ENCODE measurements around the gene CNTRL. TPM values are rescaled to one million over a fixed set of nuclear protein-coding genes. Genes with fewer than 3 reads are reported as not detected.
"Not testable (repeated sequence)": the region's sequence is repeated elsewhere in the genome, so short reads cannot be mapped to it uniquely, and the experiment has no call there.

The CNTRL gene, protein sequence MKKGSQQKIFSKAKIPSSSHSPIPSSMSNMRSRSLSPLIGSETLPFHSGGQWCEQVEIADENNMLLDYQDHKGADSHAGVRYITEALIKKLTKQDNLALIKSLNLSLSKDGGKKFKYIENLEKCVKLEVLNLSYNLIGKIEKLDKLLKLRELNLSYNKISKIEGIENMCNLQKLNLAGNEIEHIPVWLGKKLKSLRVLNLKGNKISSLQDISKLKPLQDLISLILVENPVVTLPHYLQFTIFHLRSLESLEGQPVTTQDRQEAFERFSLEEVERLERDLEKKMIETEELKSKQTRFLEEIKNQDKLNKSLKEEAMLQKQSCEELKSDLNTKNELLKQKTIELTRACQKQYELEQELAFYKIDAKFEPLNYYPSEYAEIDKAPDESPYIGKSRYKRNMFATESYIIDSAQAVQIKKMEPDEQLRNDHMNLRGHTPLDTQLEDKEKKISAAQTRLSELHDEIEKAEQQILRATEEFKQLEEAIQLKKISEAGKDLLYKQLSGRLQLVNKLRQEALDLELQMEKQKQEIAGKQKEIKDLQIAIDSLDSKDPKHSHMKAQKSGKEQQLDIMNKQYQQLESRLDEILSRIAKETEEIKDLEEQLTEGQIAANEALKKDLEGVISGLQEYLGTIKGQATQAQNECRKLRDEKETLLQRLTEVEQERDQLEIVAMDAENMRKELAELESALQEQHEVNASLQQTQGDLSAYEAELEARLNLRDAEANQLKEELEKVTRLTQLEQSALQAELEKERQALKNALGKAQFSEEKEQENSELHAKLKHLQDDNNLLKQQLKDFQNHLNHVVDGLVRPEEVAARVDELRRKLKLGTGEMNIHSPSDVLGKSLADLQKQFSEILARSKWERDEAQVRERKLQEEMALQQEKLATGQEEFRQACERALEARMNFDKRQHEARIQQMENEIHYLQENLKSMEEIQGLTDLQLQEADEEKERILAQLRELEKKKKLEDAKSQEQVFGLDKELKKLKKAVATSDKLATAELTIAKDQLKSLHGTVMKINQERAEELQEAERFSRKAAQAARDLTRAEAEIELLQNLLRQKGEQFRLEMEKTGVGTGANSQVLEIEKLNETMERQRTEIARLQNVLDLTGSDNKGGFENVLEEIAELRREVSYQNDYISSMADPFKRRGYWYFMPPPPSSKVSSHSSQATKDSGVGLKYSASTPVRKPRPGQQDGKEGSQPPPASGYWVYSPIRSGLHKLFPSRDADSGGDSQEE (N-terminal part only)
- 8.5 TPM for total RNA-seq

DNA sequence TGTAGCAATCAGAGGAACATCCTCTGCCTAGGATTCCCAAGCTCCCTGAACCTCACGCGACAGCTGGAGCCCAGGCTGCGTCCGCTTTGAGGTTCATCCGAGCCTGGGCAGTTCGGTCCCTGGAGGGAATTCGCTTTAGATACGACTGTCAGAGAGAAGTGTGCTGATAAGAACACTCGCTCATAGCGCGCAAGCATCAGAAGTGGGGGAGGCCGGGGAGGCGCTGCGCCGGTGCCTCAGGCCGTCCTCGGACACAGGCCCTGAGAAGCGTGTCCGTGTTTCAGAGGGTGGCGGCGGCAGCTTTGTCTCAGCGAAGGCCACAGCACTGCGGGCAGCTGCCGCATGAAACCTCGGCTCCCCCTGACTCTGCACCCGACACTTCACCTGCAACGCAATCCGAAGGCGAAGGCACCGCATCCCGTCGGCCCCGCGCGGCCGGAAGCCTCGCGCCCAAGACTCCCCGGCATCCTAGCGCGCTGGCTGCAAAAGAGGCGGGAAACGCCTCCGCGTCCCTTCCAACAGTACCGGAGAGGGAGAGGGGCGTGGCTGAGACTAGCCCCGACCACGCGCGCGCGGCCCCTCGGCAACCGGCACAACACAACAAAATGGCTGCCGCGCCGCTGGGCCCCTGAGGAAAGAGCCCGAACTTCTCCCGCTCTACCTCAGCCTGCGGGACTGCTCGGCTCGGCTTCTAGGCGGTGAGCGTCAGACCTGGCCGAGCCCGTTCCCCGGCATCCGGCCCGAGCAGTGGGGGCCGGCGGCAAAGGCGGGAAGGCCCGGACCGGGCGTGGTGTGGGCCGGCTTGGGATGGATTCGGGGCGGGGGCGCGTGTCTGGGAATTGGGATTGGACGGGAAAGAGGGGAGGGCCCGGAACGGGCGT, at the start of gene CNTRL:
CNTRL (plus strand) TSS at position 586 of the 881 bp plus-strand sequence. CDS start 13,372 bp downstream, outside the sequence.
- no peak for TF ChIP-seq CTCF (IDR thresholded peaks at IDR 0.05)
- peak within 1 kb of the TSS; percentile 77 for H3K4me3 ChIP-seq
- no peaks in the 10 kb centered on the region for H3K9me3 ChIP-seq
- peak within 1 kb of the TSS; percentile 94 to 98 for H3K27ac ChIP-seq
- intact Hi-C loops (cut with DNase I) = loop anchor here (2.0 to 10.0 kb wide), 4 partner anchors 46 to 232 kb away; partner anchors contain the start of gene PSMD5
- H3K27me3 ChIP-seq = no peaks in the 10 kb centered on the region
- peak; percentile 81 to 96 for DNase-seq (ENCODE audit: low spot score in 2 of 2)
- H3K4me1 ChIP-seq = peaks cover 0 to 18% of the 10 kb centered on the region in 2 donors
- H3K36me3 ChIP-seq = no peaks in the 10 kb centered on the region

- DNase-seq (ENCODE audit: low spot score in 2 of 2) = no peak
- intact Hi-C loops (cut with DNase I) = no loop called here
Measured at GRCh38 chr9:121026260-121026691, 48.5 kb upstream of the CNTRL start.

GRCh38 chr9:121026768-121027167, 48.0 kb upstream of the CNTRL start:
- no peak overlapping the region for H3K27ac ChIP-seq

More at GRCh38 chr9:121026260-121026691, 48.5 kb upstream of the CNTRL start:
- H3K4me1 ChIP-seq = no peaks in the 10 kb centered on the region
- H3K9me3 ChIP-seq = no peaks in the 10 kb centered on the region
- H3K27me3 ChIP-seq = no peaks in the 10 kb centered on the region
- H3K4me3 ChIP-seq = no peak overlapping the region
- peaks cover 0 to 7% of the 10 kb centered on the region in 2 donors for H3K36me3 ChIP-seq
- TF ChIP-seq CTCF (IDR thresholded peaks at IDR 0.05) = no peak
- no peak overlapping the region for H3K27ac ChIP-seq

GRCh38 chr9:121028285-121028684, 46.5 kb upstream of the CNTRL start:
- DNase-seq (ENCODE audit: low spot score in 2 of 2); H3K36me3 ChIP-seq; H3K9me3 ChIP-seq; H3K27me3 ChIP-seq; H3K4me1 ChIP-seq; H3K27ac ChIP-seq; intact Hi-C loops (cut with DNase I); H3K4me3 ChIP-seq: not testable (repeated sequence)

More at GRCh38 chr9:121026768-121027167, 48.0 kb upstream of the CNTRL start:
- TF ChIP-seq CTCF (IDR thresholded peaks at IDR 0.05) = no peak
- H3K9me3 ChIP-seq = no peaks in the 10 kb centered on the region
- intact Hi-C loops (cut with DNase I) = no loop called here
- no peaks in the 10 kb centered on the region for H3K4me1 ChIP-seq
- no peaks in the 10 kb centered on the region for H3K27me3 ChIP-seq
- H3K36me3 ChIP-seq = peaks cover 2 to 7% of the 10 kb centered on the region in 2 donors
- no peak overlapping the region for H3K4me3 ChIP-seq
- no peak for DNase-seq (ENCODE audit: low spot score in 2 of 2)

DNA sequence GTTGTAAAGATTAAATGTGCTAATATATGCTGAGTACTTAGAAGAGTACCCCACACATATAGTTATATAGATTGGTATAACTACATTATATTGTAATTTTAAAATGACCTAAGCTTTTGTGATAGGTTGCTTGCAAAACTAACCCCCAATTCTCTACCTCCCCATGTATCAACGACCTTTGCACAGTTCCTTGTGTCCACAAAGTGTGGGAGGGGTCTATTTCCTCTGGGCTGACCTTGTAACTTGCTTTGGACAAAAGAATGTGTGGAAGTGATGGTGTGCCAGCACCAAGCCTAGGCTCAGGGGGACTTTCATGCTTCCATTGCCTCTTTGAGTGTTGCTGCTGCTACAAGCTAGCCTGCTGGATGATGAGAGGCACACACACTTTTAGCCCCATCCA, 45.3 kb upstream of the CNTRL start:
- Histone ChIP-seq H3K9me3 (no peaks in the 10 kb centered on the region), H3K27ac (no peak overlapping the region), H3K4me3 (no peak overlapping the region), H3K27me3 (no peaks in the 10 kb centered on the region), H3K4me1 (no peaks in the 10 kb centered on the region), H3K36me3 (peaks cover 3 to 7% of the 10 kb centered on the region in 2 donors)
- intact Hi-C loops (cut with DNase I) = no loop called here
- no peak for DNase-seq (ENCODE audit: low spot score in 2 of 2)
- no peak for TF ChIP-seq CTCF (IDR thresholded peaks at IDR 0.05)

All from ascending aorta (tissue), 2 donors.